Stimulated activated CD4-positive, alpha-beta T cell treated with anti-CD3 and anti-CD28 coated beads, Interleukin-12 subunit alpha, Interleukin-12 subunit beta, amount 100 ng/mL, for 24 hours (primary cell): ENCODE measurements around the gene CCDC12.

Experiments used
- DNase-seq, 2 experiments: peaks; one replicate each; pipeline ENCODE4 v3.0.0-alpha.2; 2020; ENCODE audit warnings: low read depth in 2 of 2

The CCDC12 gene

GRCh38 chr3:46876313-46877300, 99.9 kb downstream of the CCDC12 start:
- DNase-seq, result no peak

- no peak for DNase-seq
These were observed 101.0 kb downstream of the CCDC12 start for GRCh38 chr3:46875560-46875959.

- DNase-seq, result no peak
These were observed 102.1 kb downstream of the CCDC12 start for GRCh38 chr3:46874430-46874829.

- no peak for DNase-seq
These were observed 103.0 kb downstream of the CCDC12 start for GRCh38 chr3:46873521-46873920.
